Psoas muscle (tissue), 8 donors: ENCODE results near the gene EEF2. TPM values are rescaled to one million over a fixed set of nuclear protein-coding genes. Genes with fewer than 3 reads are reported as not detected.

ENCODE experiments used
- ATAC-seq, 4 donors: fragments of 200-7000 bp; cut with Tn5 transposase; one replicate each; pipeline ENCODE4 v1.9.1; 2020; ENCODE audit warnings: moderate library complexity in 3 of 4, mild to moderate bottlenecking in 2 of 4
- DNase-seq, 2 donors: peaks; one replicate each; pipeline ENCODE4 v3.0.0-alpha.2; 2020
- H3K27ac ChIP-seq: fragments of 200-600 bp; one replicate; pipeline ENCODE4 v1.8.0; 2022
- H3K27me3 ChIP-seq, 3 donors: fragments of 200-600 bp in 1 of 3; one replicate each; pipeline versions ENCODE4 v1.6.1 to v1.8.0; 2013 to 2022; ENCODE audit warnings: low read length in 2 of 3, mild to moderate bottlenecking in 2 of 3, moderate library complexity in 1 of 3; ENCODE audit not compliant: insufficient read depth in 3 of 3
- H3K36me3 ChIP-seq, 2 donors: fragments of 200-600 bp in 1 of 2; one replicate each; pipeline versions ENCODE4 v1.6.1 to v1.8.0; 2013 to 2022; ENCODE audit warnings: low read depth in 1 of 2, mild to moderate bottlenecking in 1 of 2, moderate library complexity in 1 of 2; ENCODE audit not compliant: insufficient read depth in 1 of 2
- H3K4me1 ChIP-seq: fragments of 200-600 bp; one replicate; pipeline ENCODE4 v1.8.0; 2022
- H3K4me3 ChIP-seq: fragments of 200-600 bp; one replicate; pipeline ENCODE4 v1.8.0; 2022; ENCODE audit warnings: mild to moderate bottlenecking
- H3K9me3 ChIP-seq: fragments of 200-600 bp; one replicate; pipeline ENCODE4 v1.8.0; 2022
- CTCF ChIP-seq: fragments of 200-600 bp; IDR thresholded peaks from one replicate; pipeline ENCODE4 v1.8.0; 2022; ENCODE audit warnings: antibody characterized with exemption
- WGBS, 3 donors: extraction: QIAGEN DNeasy Blood & Tissue Kit; methylation state at CpG; one replicate each; pipeline versions ENCODE4 v1.1.6 to v1.1.7; 2013; 5-methylcytosine and 5-hydroxymethylcytosine counted together
- intact Hi-C, 2 donors: fragments of 100-400 bp; cut with DNase I; formaldehyde crosslinking; loops; one replicate each; pipeline versions ENCODE4 v1.11.0 to v1.14.2; 2022
- polyA plus RNA-seq, 3 donors: library from polyadenylated mRNA; stranded (reverse); fragments of 200-250 nt; gene quantifications; one replicate each; pipeline ENCODE4 v1.2.3, GENCODE V29; 2013
- total RNA-seq, 4 donors: library from RNA; stranded (reverse); fragmentation: NEBNext Ultra II Directional in 2 of 4; extraction: Animal tissue kit (Norgen Biotek cat#: 25700) in 2 of 4; gene quantifications; one replicate each; pipeline versions ENCODE4 v1.2.1 to v1.2.4, GENCODE V29; 2021 to 2023
- donor health status: healthy with polysubstance abuse.
- donor health status: DM: no; HTN: no; CAD: no; lungs with moderate emphysema.
- donor health status: Bipolar disorder and iron deficiency.
- donor health status: healthy.
- donor health status: DM: yes; HTN: yes; CAD: no.
- donor health status: DM: no; HTN: no; CAD: no.
- donor health status: DM: no; HTN: no; CAD: no.
- donor health status: DM: yes; HTN: yes; CAD: no.

The EEF2 gene
- total and polyA plus RNA-seq, 7 donors: 1,416 to 3,628 (median 2,332) TPM

GRCh38 chr19:4032436-4032835 lies 47.2 kb upstream of the EEF2 start:
- H3K36me3 ChIP-seq: peaks cover 4 to 84% of the 10 kb centered on the region in 2 donors
- WGBS, 3 donors: 72 to 83% (median 77%) methylated on average over 16 of the region's 16 CpGs
- H3K27me3 ChIP-seq: no peaks in the 10 kb centered on the region
- DNase-seq: no peak
- intact Hi-C loops: no loop called here
- TF ChIP-seq CTCF: no peak
- no peaks in the 10 kb centered on the region for H3K9me3 ChIP-seq
- H3K27ac ChIP-seq: no peak overlapping the region
- H3K4me3 ChIP-seq: no peak overlapping the region
- H3K4me1 ChIP-seq: no peaks in the 10 kb centered on the region
- no peak for ATAC-seq

- no peak overlapping the region for H3K27ac ChIP-seq
- intact Hi-C loops: no loop called here
Measured at GRCh38 chr19:4031420-4031819, 46.2 kb upstream of the EEF2 start.

DNA sequence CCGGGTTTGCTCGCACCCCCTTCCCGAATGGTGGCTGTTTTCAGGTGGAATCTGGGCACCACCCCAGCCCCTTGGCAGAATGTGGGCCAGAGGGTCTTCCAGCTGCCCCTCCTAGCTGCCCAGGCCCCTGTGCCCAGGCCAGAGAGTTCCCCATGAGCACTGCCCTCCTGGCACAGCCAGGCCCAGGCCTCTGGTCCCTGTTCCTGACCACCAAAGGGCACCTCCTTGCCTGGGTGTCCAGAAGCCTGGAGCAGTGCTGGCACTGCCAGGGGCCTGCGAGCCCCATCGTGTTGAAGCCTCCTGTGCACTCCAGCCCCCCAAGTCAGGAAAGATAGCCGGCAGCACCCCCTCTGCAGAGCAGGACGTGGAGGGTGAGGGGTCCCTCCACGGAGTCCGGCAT lies 45.7 kb upstream of the EEF2 start:
- intact Hi-C loops: no loop called here
- Histone ChIP-seq H3K9me3 (no peaks in the 10 kb centered on the region), H3K27me3 (no peaks in the 10 kb centered on the region), H3K4me3 (no peak overlapping the region), H3K4me1 (no peaks in the 10 kb centered on the region), H3K27ac (no peak overlapping the region), H3K36me3 (peaks cover 4 to 87% of the 10 kb centered on the region in 2 donors)
- DNase-seq: no peak
- WGBS, 3 donors: 79 to 82% (median 81%) methylated on average over 8 to 9 of the region's 9 CpGs
- no peak for TF ChIP-seq CTCF
- ATAC-seq: no peak

More at GRCh38 chr19:4031420-4031819, 46.2 kb upstream of the EEF2 start:
- no peak for TF ChIP-seq CTCF
- no peaks in the 10 kb centered on the region for H3K9me3 ChIP-seq
- ATAC-seq: no peak
- peaks cover 4 to 82% of the 10 kb centered on the region in 2 donors for H3K36me3 ChIP-seq
- WGBS, 3 donors: 64 to 83% (median 73%) methylated on average over 10 to 11 of the region's 11 CpGs
- no peak for DNase-seq
- H3K4me1 ChIP-seq: no peaks in the 10 kb centered on the region
- no peaks in the 10 kb centered on the region for H3K27me3 ChIP-seq
- H3K4me3 ChIP-seq: no peak overlapping the region

DNA sequence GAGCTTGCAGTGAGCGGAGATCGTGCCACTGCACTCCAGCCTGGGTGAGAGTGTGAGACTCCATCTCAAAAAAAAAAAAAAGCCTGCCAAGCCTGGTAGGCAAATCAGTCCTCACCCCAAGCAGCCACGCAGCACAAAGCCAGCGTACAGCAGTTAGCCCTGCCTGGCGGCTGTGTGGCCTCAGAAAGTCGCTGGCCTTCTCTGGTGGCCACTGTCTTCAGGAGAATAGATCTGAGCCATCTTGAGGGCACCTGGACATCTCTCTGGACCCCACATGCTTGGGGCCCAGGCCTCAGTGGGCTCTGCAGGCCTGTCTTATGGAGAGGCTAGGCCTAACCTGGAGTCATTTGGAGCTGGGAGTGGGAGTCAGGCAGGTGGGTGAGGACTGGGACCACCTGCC lies 45.3 kb upstream of the EEF2 start:
- no peak overlapping the region for H3K4me3 ChIP-seq
- TF ChIP-seq CTCF: no peak
- H3K27ac ChIP-seq: no peak overlapping the region
- H3K9me3 ChIP-seq: no peaks in the 10 kb centered on the region
- peaks cover 4 to 87% of the 10 kb centered on the region in 2 donors for H3K36me3 ChIP-seq
- intact Hi-C loops: no loop called here
- no peak for ATAC-seq
- WGBS, 3 donors: 91 to 97% (median 92%) methylated on average over 6 of the region's 6 CpGs
- no peaks in the 10 kb centered on the region for H3K27me3 ChIP-seq
- no peaks in the 10 kb centered on the region for H3K4me1 ChIP-seq
- DNase-seq: no peak

- H3K27ac ChIP-seq: no peak overlapping the region
- no peak for TF ChIP-seq CTCF
- DNase-seq (no peak), ATAC-seq (no peak)
- H3K27me3 ChIP-seq: no peaks in the 10 kb centered on the region
- no peaks in the 10 kb centered on the region for H3K9me3 ChIP-seq
- H3K36me3 ChIP-seq: peaks cover 4 to 90% of the 10 kb centered on the region in 2 donors
- no peak overlapping the region for H3K4me3 ChIP-seq
- 93 to 97% (median 95%) methylated on average over 18 of the region's 18 CpGs for WGBS, 3 donors
- intact Hi-C loops: no loop called here
- H3K4me1 ChIP-seq: no peaks in the 10 kb centered on the region
Measured at GRCh38 chr19:4029247-4029614, 44.0 kb upstream of the EEF2 start.
